ENCODE measurements around the gene CFB. TPM values are rescaled to one million over a fixed set of nuclear protein-coding genes. Genes with fewer than 3 reads are reported as not detected.

CFB gene
- total and polyA plus RNA-seq, 9 of the 15 experiments (the other 6 are each of a cell fraction or from before 2014, with no cell fraction given), result 0.08 to 0.91 (median 0.22) TPM; not detected in 4

- no peak for TF ChIP-seq ZZZ3 (IDR thresholded peaks at IDR 0.05)
- no peak for TF ChIP-seq ZNF133 (CRISPR knock-in tag; IDR thresholded peaks at IDR 0.05)
- TF ChIP-seq ARID4B (CRISPR knock-in tag; IDR thresholded peaks at IDR 0.05), result no peak
- TF ChIP-seq SMAD4 (CRISPR knock-in tag; conservative IDR thresholded peaks at IDR 0.05), result peak; percentile 74
- TF ChIP-seq HMGXB4 (CRISPR knock-in tag; IDR thresholded peaks at IDR 0.05), result no peak
- no peak for TF ChIP-seq PATZ1 (CRISPR knock-in tag; IDR thresholded peaks at IDR 0.05; ENCODE audit: borderline replicate concordance)
- no peak for TF ChIP-seq ETS1 (conservative IDR thresholded peaks at IDR 0.05; ENCODE audit: control insufficient read depth, low read depth, low read length)
- no peak for TF ChIP-seq TAF1 (IDR thresholded peaks at IDR 0.05; ENCODE audit: control insufficient read depth, extremely low read depth, insufficient read depth, low read length, severe bottlenecking)
- no peak for TF ChIP-seq DDX20 (tag; IDR thresholded peaks at IDR 0.05; ENCODE audit: low read depth)
- TF ChIP-seq CUX1 (CRISPR knock-in tag; IDR thresholded peaks at IDR 0.05), result peak; percentile 78; the same call in 1 of the 2 replicates
- TF ChIP-seq NR3C1 (CRISPR knock-in tag; IDR thresholded peaks at IDR 0.05), result no peak
Observed at GRCh38 chr6:31948753-31949413, 3.0 kb downstream of the CFB start (continued).
